Activated CD8-positive, alpha-beta memory T cell treated with anti-CD3 and anti-CD28 coated beads for 48 hours (primary cell): ENCODE results near the gene SCG5.
"Not testable (repeated sequence)": the region's sequence is repeated elsewhere in the genome, so short reads cannot be mapped to it uniquely, and the experiment has no call there.

ENCODE experiments used
- DNase-seq, 3 experiments: peaks; one replicate each; pipeline ENCODE4 v3.0.0-alpha.2; 2020; ENCODE audit warnings: low read depth in 2 of 3, low spot score in 2 of 3

SCG5 gene

DNA sequence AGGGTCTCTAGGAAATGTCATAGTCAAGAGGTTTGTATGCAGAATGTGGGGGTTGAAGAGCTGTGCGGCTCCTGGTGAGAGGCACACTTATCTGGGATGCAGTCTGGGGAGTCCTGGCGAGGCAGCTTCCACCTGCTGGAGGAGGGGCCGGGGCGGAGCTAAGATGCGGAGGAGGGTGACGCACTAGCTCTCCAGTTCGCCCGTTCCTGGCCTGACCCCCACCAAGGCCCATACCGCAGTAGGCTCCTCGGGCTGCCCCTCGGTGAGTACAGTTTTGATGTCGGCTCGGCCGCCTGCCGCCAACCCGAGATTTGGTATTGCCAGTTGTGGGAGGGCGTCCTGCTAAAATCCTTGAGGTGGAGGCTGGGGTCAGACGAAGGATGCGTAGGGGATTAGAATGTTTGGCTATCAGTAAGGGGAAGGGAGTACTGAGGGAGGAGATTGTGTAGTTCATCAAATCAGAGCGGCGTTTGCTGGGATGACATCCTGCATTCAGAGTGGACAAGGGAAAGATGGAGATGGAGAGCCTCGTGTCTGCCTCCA is at the start of gene SCG5:
Gene SCG5, plus strand, starts transcription at position 194 of the 543 bp plus-strand sequence. CDS start 1,883 bp downstream, outside the sequence.
- no peak for DNase-seq

- not testable (repeated sequence) for DNase-seq
These were observed 48.4 kb upstream of the SCG5 start, which contains the start of gene GOLGA8N for GRCh38 chr15:32593151-32593550. Gene GOLGA8N (plus strand): TSS chr15:32593456.

- not testable (repeated sequence) for DNase-seq
These were observed 32.0 kb upstream of the SCG5 start for GRCh38 chr15:32609518-32609917.

DNA sequence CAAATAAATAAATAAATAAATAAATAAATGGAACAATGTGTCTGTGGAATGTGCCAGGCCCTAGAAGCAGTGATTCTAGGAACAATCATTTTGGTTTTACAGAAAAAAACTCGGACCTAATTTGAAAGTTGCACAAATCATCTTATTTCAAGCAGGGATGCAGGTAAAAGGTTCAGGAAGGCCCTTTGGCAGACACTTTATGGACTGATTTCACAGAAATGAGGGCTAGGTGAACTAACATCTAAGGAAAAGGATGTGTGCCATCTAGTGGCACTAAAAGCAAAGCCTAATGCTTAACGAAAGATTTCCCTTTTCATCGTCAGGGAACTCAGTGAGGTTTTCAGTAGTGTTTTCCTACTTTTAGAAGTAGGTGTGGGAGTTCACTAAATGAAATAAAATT is 30.8 kb upstream of the SCG5 start:
- not testable (repeated sequence) for DNase-seq

DNA sequence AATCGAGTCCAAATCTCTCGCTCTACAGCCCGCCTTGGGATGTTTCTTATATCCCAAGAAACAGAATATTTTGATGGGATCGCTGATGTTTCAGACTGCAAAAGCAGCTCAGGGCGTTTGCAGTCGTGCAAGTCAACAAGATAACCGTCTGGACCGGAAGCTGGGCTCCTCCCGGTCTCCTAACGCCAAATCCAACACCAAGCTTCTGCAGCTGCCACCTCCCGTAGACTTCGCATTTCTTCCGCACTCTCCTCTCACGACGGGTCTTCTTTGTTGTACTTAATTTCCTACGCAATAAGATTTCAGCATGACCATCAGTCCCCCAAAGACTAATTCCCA is 26.8 kb upstream of the SCG5 start:
- not testable (repeated sequence) for DNase-seq

GRCh38 chr15:32615051-32615870 is 26.2 kb upstream of the SCG5 start, which contains the start of gene ARHGAP11A:
Gene ARHGAP11A (plus strand): TSS chr15:32615504. CDS start chr15:32616212, 708 bp downstream.
- peak; percentile 41 to 68 (median 65) for DNase-seq

GRCh38 chr15:32615871-32616426 is 25.6 kb upstream of the SCG5 start:
- not testable (repeated sequence) for DNase-seq

GRCh38 chr15:32636410-32636809 is 5.1 kb upstream of the SCG5 start:
- no peak for DNase-seq

GRCh38 chr15:32636908-32637567 is 4.5 kb upstream of the SCG5 start:
- no peak for DNase-seq

- no peak for DNase-seq
These were observed 3.8 kb upstream of the SCG5 start for GRCh38 chr15:32637704-32638103.

GRCh38 chr15:32642667-32643435 is 1.3 kb downstream of the SCG5 start:
- DNase-seq: no peak

- DNase-seq: no peak
These were observed 2.5 kb downstream of the SCG5 start for GRCh38 chr15:32643907-32644445.

DNA sequence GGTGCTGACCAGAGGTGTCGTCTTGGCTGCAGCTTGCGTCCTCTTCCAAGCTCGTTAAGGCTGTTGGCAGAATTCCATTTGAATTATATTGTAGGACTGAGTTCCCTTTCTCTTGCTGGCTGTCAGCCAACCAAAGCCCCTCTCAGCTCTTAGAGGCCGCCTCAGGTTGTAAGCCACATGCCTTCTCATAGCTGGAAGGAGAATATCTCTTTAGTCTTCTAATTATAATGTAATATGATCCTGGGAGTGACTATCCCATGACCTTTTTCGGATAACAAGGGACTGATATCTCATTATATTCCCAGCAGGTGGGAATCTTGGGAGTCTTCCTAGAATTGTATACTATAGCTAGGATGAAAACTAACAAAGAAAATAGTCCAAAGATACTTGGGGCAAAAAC is 4.8 kb downstream of the SCG5 start:
- no peak for DNase-seq

GRCh38 chr15:32649342-32649741 is 7.8 kb downstream of the SCG5 start:
- no peak for DNase-seq

DNA sequence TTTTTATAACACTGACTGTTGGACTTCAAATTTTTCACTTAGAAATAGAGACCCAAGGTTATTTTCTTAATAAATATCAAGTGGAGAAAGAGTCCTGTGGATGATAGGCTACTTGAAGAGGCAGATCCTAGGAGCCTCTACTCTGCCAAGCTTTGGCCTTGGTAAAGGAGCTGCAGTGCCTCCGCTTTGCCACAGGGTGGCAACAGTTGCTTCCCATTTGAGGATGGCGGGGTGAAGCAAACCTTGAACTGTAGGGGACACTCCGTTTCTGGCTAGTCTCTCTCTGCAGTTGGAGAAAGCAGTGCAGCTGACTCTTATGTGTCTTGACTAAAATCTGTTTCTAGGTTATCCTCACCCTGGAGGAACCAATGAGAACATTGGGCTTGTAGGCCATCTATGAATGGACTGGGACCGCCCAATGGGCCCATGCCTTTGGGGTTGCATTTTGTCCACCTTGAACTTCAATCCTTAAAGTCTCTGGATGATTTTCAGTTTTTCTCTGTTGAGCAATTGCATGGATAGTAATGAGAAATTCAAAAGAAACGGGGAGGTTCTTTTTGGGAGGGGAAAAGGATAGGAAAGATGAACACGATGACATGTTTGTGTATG is 9.8 kb downstream of the SCG5 start:
- DNase-seq: no peak

DNA sequence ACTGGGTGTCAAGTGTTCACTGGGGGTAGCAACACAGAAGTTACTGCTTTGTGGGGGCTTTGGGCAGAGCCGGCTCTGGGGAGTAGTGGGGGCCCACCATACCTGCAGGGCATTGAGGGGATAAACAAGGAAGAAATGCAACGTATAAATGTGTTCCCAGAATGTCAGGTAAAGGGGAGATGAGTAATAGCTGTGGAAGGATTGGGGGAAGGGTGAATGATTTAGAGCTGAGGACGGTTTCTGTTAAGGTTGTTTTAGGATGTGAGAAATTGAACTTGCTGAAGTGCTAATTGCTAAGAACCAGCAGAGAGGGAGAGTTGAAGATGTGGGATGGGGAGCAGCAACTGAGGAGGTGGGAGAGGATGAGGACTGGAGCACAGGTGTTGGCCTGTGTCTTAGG is 10.7 kb downstream of the SCG5 start:
- DNase-seq: no peak

DNA sequence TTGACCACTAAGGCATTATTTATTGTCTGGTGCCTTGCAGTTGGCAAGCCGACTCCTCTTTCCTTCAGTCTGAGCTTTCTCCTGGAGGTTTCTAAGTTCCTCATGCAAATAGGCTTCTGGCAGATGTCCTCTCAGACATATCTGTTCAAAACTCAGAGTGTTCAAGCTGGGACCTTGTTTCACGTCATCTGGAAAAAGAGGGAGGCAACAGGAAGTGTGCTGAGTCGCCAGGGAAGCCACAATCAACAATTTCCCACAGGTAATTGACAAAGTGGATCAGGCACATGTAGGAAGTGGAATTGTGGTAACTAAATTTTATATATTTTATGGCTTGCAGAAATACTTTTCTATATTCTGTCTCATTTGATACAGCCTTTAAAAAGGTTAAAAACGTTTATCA is 14.6 kb downstream of the SCG5 start:
- DNase-seq: no peak

DNA sequence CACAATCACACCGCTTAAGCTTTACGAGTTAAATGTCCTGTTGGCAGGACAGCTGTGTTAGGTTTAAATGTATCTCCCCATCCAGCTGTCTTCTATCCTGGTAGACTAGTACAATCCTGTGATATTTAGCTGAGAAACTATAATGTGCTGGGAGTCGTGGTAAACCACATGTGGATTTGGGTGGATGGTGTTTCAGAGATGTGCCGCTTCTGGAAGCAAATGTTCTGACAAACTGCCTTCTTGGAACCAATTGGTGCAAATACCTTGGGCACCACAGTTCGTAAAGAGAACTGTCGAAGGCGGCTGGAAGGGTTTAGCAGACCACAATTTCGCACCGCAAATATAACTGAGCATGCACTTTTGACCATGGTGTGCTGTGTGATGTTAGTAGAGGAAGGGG is 15.0 kb downstream of the SCG5 start:
- DNase-seq: no peak

- DNase-seq: no peak
These were observed 15.8 kb downstream of the SCG5 start for GRCh38 chr15:32657198-32657883.

GRCh38 chr15:32657941-32658340 is 16.4 kb downstream of the SCG5 start:
- DNase-seq: no peak
